HepG2 (cell line): ENCODE data around the gene ZFAND2A. TPM values are rescaled to one million over a fixed set of nuclear protein-coding genes. Genes with fewer than 3 reads are reported as not detected.
A peak's percentile ranks its signal among the peaks of the same experiment; 100 is the strongest.

Experiments
- BHLHE40 ChIP-seq: IDR thresholded peaks from 2 replicates; pipeline ENCODE4 v1.6.1; 2011; ENCODE audit warnings: low read length, improper control_type of control experiment
- CENPX ChIP-seq: sonication (generic); formaldehyde crosslinking; IDR thresholded peaks from 2 replicates; pipeline ENCODE4 v1.9.0; 2021; ENCODE audit warnings: mild to moderate bottlenecking, missing genetic modification reagents, moderate library complexity
- CHD4 ChIP-seq: fragments of 200-600 bp; sonication (generic); IDR thresholded peaks from 2 replicates; pipeline ENCODE4 v1.7.0; 2017; ENCODE audit warnings: mild to moderate bottlenecking, low read length, borderline replicate concordance
- ERF ChIP-seq: IDR thresholded peaks from 2 replicates; pipeline ENCODE4 v1.6.1; 2018; ENCODE audit warnings: missing biosample characterization, missing genetic modification reagents
- FOXC1 ChIP-seq: sonication (generic); formaldehyde crosslinking; IDR thresholded peaks from 2 replicates; pipeline ENCODE4 v1.8.0; 2022; ENCODE audit warnings: mild to moderate bottlenecking, missing genetic modification reagents, borderline replicate concordance
- HMGXB4 ChIP-seq, 2 experiments: sonication (generic) in 1 of 2; formaldehyde crosslinking in 1 of 2; IDR thresholded peaks; 2 replicates each; pipeline versions ENCODE4 v1.4.0 to v1.6.1; 2018 to 2020; ENCODE audit warnings: missing genetic modification reagents in 2 of 2, borderline replicate concordance in 1 of 2, low read depth in 1 of 2, mild to moderate bottlenecking in 1 of 2, missing biosample characterization in 1 of 2
- NFKBIZ ChIP-seq: IDR thresholded peaks from 2 replicates; pipeline ENCODE4 v1.6.1; 2018; ENCODE audit warnings: missing genetic modification reagents, missing compliant biosample characterization
- PAX8 ChIP-seq: sonication (generic); formaldehyde crosslinking; IDR thresholded peaks from 2 replicates; pipeline ENCODE4 v1.8.0; 2022; ENCODE audit warnings: mild to moderate bottlenecking, missing genetic modification reagents, borderline replicate concordance
- REST ChIP-seq, 2 experiments: IDR thresholded peaks; 2 replicates each; pipeline ENCODE4 v1.6.1; 2011 to 2012; ENCODE audit warnings: low read length in 2 of 2, borderline replicate concordance in 1 of 2, low read depth in 1 of 2, mild to moderate bottlenecking in 1 of 2, moderate library complexity in 1 of 2
- SAP130 ChIP-seq: IDR thresholded peaks from 2 replicates; pipeline ENCODE4 v1.6.1; 2016; ENCODE audit warnings: low read depth
- ZFP37 ChIP-seq: sonication (generic); formaldehyde crosslinking; IDR thresholded peaks from 2 replicates; pipeline ENCODE4 v1.4.0; 2020; ENCODE audit warnings: missing genetic modification reagents, borderline replicate concordance
- ZGPAT ChIP-seq: IDR thresholded peaks from 2 replicates; pipeline ENCODE4 v1.6.1; 2016; ENCODE audit warnings: mild to moderate bottlenecking
- ZNF205 ChIP-seq: IDR thresholded peaks from 2 replicates; pipeline ENCODE4 v1.6.1; 2018; ENCODE audit warnings: missing biosample characterization, missing genetic modification reagents
- ZNF784 ChIP-seq: sonication (generic); formaldehyde crosslinking; IDR thresholded peaks from 2 replicates; pipeline ENCODE4 v1.5.1; 2020; ENCODE audit warnings: missing genetic modification reagents, mild to moderate bottlenecking, borderline replicate concordance
- polyA plus RNA-seq, 8 experiments: library from polyadenylated mRNA; depleted of rRNA in 3 of 8; stranded (reverse) in 7 of 8; unstranded in 1 of 8; fragments of >200 nt; fragmentation: Illumina TruSeq in 4 of 8; extraction: Trizol in 4 of 8; gene quantifications; 2 replicates each; pipeline versions ENCODE4 v1.2.1 to v1.2.3, GENCODE V29; 2011 to 2016; ENCODE audit warnings: low read depth in 4 of 8, missing spikeins in 1 of 8, mixed read lengths in 1 of 8; ENCODE audit not compliant: insufficient read depth in 1 of 8
- total RNA-seq, 5 experiments: library from RNA; depleted of rRNA; stranded (reverse); fragments of >200 nt; fragmentation: Illumina TruSeq; extraction: Trizol; gene quantifications; 2 replicates each; pipeline ENCODE4 v1.2.3, GENCODE V29; 2016; ENCODE audit warnings: low read depth in 1 of 5
- TF ChIP-seq, protein P1 (sequence below): sonication (generic); formaldehyde crosslinking; IDR thresholded peaks from 2 replicates; pipeline ENCODE4 v1.9.0; 2021; ENCODE audit warnings: missing genetic modification reagents, mild to moderate bottlenecking, borderline replicate concordance
- TF ChIP-seq, protein P2 (sequence below): sonication (generic); formaldehyde crosslinking; IDR thresholded peaks from 2 replicates; pipeline ENCODE4 v1.5.0; 2020; ENCODE audit warnings: missing genetic modification reagents

ZFAND2A gene
- total and polyA plus RNA-seq, 2 of the 13 experiments (the other 11 are each of a cell fraction or from before 2014, with no cell fraction given) = 140 to 153 TPM

- peak; percentile 63; a peak in 3 of 4 replicates for TF ChIP-seq HMGXB4 (CRISPR knock-in tag; IDR thresholded peaks at IDR 0.05; ENCODE audit: borderline replicate concordance in 1 of 2, low read depth in 1 of 2)
- peak in 1 of 2 experiments; percentile 49; a peak in 2 of 4 replicates for TF ChIP-seq REST (IDR thresholded peaks at IDR 0.05; ENCODE audit: borderline replicate concordance in 1 of 2, low read depth in 1 of 2, low read length in 2 of 2)
- 0 out of 2 replicates have a peak, but pooled peaks have one; percentile 52 for TF ChIP-seq CENPX (CRISPR knock-in tag)
- TF ChIP-seq ZFP37 (CRISPR knock-in tag) = 0 out of 2 replicates have a peak, but pooled peaks have one; percentile 82
- TF ChIP-seq, protein P1, sequence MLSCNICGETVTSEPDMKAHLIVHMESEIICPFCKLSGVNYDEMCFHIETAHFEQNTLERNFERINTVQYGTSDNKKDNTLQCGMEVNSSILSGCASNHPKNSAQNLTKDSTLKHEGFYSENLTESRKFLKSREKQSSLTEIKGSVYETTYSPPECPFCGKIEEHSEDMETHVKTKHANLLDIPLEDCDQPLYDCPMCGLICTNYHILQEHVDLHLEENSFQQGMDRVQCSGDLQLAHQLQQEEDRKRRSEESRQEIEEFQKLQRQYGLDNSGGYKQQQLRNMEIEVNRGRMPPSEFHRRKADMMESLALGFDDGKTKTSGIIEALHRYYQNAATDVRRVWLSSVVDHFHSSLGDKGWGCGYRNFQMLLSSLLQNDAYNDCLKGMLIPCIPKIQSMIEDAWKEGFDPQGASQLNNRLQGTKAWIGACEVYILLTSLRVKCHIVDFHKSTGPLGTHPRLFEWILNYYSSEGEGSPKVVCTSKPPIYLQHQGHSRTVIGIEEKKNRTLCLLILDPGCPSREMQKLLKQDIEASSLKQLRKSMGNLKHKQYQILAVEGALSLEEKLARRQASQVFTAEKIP (CRISPR knock-in tag) = no peak
- TF ChIP-seq ZNF784 (CRISPR knock-in tag) = peak; percentile 72; the same call in 1 of the 2 replicates
- TF ChIP-seq SAP130 (CRISPR knock-in tag) = peak; percentile 95
- TF ChIP-seq, protein P2, sequence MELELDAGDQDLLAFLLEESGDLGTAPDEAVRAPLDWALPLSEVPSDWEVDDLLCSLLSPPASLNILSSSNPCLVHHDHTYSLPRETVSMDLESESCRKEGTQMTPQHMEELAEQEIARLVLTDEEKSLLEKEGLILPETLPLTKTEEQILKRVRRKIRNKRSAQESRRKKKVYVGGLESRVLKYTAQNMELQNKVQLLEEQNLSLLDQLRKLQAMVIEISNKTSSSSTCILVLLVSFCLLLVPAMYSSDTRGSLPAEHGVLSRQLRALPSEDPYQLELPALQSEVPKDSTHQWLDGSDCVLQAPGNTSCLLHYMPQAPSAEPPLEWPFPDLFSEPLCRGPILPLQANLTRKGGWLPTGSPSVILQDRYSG (CRISPR knock-in tag) = no peak
- no peak for TF ChIP-seq PAX8 (CRISPR knock-in tag)
- peak; percentile 98 for TF ChIP-seq ZGPAT (CRISPR knock-in tag)
- peak; percentile 82 for TF ChIP-seq ERF (CRISPR knock-in tag)
- TF ChIP-seq FOXC1 (CRISPR knock-in tag) = no peak
- TF ChIP-seq NFKBIZ (CRISPR knock-in tag) = peak; percentile 94
- TF ChIP-seq ZNF205 (CRISPR knock-in tag) = peak; percentile 99
- TF ChIP-seq BHLHE40 = peak; percentile 16; the same call in 1 of the 2 replicates
- TF ChIP-seq CHD4 = peak; percentile 42; the same call in 1 of the 2 replicates
Measured at GRCh38 chr7:1156782-1157535, 3.0 kb downstream of the ZFAND2A start (continued).
